GM21723 (cell line): ENCODE measurements around the gene NKX3-2.
A peak's percentile ranks its signal among the peaks of the same experiment; 100 is the strongest.

Experiments used
- ATAC-seq: cut with Tn5 transposase; IDR thresholded peaks from one replicate; pipeline ENCODE4 v1.9.1; 2021; ENCODE audit warnings: mild to moderate bottlenecking, moderate library complexity; ENCODE audit not compliant: unreplicated experiment

Gene NKX3-2

DNA sequence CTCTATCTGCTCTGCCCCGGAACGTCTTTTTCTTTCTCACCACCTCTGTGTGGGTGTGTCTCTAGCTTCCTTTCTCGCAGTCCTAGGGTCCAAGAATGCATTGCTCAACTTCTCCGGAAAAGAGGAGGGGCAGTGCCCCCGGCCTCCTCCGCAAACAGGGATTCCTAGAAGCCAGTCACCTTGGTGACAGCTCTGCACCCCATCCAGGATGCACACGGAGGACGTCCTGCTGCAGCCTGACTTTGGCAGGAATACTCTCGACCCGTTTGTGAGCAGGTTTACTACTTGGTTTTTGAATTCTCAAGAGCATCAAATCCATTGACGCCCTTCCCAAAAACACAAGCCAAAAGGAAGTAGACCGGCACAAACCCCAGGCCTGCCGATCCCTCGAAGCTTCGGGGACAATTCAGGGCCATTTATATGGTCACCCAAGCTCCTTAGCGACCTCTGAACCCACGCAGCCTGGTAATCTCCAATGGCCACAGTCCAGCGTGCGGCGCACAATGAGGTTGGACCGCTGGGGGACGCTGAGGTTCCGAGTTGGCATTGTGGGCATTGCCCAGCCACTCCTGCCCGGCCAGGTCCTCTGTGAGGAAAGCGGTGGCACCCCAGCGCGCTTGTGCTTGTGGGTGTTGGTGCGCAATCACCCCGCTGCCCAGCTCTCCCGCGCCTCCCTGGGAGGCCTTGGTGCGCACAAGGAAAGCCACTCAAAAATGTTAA is 9.8 kb downstream of the NKX3-2 start:
- ATAC-seq, result no peak

DNA sequence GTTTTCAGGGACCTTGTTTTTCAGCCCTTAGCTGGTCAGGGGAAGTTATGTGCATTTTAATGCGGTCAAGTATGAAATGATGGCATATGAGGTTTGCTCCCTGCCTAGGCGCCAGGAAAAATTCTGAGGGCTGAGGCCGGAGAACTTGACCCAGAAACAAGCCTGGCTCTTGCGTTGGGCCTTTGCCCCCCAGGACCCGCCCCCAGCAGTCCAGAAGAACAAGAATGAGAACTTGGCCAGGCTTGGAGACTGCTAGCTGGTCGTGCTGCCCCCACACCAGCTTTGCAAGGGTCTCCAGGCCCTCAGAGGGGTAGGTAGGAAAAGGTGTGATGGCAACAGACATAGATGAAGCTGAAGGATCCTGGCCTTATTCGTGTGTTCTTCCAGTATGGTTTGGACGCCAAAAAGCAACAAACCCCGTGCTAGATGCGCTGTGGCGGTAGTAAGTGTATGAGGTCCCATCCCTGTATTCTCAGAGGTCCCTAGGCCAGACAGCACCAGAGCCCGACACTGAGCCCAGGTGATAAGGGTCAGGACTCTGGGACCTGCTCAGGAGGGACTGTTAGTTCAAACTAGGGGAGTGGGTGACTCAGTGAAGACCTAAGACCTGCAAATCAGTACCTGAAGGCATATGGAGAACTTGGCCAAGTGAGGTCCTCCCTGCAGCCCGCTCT is 10.5 kb downstream of the NKX3-2 start:
- no peak for ATAC-seq

DNA sequence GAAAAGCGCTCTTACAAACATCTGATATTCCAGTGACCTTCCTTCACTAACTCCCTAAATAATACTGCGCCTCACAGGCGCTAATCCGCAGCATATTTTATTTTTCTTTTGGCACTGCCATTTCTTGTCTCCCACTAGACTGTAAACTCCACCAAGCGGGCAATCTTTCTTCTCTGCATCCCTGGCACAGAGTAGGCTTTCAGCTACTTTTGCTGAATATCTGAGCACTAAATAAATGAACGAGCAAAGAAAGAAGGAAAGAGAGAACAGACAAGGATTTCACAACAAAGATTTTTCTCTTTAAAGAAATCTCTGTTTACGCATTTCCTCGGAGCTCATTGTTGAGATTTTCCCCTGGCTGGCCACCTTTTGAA is 12.7 kb downstream of the NKX3-2 start:
- no peak for ATAC-seq

DNA sequence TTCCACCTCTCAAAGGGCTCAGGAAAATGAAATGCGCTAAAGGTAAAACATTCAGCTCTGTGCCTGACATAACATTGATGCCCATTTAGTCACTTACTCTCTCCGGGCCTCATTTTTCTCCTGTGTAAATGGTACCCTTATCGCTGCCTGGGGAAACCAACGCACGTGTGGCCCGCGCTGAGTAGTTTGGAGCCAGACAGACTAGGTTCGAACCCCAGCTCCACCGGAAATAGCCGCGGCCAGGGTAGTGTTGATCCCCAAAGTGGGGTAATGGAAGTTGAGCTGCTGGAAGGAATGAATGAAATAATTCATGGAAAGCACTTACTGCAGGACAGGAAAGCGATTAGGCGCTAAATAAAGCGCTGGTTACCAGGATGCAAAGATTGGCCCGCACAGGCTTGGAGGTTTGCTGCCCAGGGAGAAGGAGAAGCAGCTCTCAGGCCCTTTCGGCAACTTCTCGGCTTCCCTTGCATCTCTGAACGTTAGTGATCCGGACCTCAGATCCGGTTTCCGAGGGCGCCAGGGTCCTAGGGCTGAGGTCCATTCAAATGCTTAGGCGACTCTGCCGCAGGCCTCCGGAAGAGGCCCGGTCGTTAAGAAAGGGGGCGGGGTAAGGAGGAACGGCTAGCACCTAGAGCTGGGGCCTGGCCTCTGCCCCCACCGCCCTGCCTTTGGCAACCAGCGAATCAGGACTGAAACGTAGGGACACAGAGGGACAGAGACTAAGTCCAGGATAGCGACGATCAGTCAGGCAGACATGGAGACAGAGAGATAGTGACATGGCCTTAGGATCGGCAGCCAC is 13.3 kb downstream of the NKX3-2 start:
- no peak for ATAC-seq

DNA sequence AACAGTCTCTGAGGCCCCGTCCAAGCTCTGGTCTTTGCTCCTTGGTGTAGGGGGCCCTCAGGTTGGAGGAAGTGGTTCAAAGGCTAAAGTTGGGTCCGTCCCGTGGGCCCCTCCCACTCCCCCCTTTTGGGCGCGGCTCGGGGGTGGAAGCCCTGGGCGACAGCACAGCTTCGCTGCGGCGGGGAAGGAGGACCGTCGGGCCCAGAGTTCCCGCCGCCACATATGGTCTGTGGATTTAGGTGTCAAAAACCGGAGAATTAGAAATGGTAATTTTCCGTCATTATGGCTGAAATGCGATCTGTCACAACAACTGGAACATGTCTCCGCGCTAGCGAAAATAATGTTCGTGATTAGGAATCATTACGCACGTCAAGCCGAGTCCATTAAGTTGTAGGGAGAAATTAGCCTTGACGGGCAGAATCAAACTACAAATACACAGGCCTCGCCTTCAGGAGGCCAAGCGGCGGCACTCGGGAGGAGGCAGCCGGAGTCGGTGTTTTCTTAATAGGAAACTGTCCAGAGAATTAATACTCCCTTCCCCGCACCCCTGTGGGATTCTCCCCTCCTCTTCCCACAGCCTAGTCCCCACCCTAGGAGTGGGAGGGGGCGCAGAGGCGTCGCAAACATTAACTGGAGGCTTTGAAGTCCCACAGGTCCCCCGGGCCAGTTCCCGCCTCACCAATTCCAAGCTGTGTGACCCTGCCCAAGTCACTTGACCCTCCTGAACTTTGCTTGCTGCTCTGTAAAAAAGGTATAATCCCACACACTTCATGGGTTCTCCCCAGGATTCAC is 15.0 kb downstream of the NKX3-2 start:
- ATAC-seq, result no peak

DNA sequence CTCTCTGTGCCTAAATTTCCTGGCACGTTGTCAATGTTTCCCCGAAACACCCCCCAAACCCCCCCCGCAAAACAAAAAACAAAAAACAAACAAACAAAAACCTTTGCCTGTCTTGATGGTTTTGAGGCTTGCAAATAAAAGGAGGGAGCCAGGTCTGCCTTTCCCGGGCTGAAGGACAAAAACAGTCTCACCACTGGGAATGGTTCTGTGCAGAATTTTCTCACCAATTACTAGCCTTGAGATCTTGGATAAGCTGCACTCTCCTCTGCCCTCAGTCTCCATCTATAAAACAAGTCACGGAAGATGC is 15.5 kb downstream of the NKX3-2 start:
- no peak for ATAC-seq

- ATAC-seq, result peak; percentile 78
These were observed 16.1 kb downstream of the NKX3-2 start for GRCh38 chr4:13527981-13528820.

DNA sequence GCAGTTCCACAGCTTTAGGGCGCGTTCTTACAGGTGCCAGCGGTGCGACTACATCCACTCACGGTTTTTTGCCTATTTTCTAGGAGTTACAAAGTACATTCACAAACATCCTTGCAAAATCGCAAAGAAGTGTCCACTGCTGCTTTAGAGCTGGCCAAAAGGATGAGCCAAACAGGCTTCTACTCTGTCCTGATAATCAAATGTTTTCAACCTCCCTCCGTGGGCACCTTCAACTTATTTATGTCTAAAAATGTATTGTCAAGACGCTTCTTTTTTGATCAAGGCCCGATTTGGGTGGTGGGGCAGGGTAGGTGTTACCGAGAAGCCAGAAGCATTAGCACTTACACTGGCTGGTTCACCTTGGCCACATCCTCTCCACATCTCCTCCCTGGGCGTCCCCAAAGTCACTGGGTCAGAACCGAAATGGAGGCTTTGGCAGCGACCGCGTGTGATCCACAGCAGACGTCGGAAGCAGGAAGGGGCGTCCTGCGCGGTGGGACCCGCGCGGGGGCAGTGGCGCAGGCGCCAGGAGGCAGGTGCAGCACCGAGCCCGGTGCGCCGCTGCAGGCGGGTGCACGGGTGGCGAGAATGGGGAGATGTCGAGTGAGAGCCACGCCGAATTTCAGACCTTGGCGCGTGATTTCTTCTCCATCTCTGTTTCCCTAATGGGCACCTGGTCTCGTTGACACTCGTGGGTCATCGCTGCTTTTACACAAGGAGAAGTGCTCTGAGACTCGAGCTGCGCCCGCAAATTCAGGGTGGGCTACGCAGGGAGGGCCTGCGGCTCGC is 16.9 kb downstream of the NKX3-2 start:
- no peak for ATAC-seq

DNA sequence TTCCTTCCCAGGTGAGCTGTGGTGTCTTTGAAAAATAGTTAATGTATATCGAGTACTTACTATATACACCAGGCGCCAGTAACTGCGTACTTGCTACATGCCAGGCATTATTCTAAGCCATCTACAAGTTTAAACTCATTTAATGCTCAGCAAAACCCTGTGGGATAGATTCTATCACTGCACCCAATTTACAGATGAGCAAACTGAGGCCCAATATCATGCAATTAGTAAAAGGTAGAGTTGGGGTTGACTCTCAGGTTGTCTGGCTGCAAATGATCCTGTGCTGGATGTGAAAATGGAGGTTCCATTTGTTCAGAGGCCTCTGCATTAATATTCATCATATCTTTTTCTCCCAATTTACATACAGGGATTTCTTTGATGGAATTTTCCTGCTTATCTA is 17.6 kb downstream of the NKX3-2 start:
- ATAC-seq, result no peak

DNA sequence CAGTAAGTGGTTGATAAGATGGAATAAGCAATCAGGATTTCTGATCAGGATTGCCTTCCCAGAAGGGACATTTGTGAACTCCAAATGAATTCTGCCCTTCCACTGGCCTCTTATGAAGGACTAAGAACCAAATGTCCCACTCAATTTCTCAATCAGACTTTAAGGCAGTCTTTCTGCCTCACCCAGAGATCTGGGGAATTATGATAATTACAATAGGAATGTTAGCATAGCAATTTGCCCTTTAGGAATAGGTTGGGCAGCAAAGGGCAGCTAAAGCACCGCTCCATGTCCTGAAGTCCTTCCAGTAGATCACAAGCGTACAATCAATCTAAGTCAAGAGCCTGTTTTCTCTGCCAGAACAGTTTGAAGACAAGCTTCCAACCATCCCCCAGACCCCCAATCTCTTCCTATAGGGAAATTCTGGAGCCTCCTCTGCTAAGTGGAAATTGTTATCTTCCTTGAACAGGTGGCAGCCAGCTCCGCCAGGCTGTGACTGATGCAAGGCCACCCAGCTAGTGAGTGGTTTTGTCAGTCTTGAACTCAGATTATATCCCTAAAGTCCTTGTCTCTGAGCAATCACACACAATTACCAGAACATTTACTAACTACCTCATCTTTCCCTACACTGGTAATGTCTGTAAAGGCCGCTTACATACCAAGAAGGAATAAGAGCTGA is 18.6 kb downstream of the NKX3-2 start:
- no peak for ATAC-seq

DNA sequence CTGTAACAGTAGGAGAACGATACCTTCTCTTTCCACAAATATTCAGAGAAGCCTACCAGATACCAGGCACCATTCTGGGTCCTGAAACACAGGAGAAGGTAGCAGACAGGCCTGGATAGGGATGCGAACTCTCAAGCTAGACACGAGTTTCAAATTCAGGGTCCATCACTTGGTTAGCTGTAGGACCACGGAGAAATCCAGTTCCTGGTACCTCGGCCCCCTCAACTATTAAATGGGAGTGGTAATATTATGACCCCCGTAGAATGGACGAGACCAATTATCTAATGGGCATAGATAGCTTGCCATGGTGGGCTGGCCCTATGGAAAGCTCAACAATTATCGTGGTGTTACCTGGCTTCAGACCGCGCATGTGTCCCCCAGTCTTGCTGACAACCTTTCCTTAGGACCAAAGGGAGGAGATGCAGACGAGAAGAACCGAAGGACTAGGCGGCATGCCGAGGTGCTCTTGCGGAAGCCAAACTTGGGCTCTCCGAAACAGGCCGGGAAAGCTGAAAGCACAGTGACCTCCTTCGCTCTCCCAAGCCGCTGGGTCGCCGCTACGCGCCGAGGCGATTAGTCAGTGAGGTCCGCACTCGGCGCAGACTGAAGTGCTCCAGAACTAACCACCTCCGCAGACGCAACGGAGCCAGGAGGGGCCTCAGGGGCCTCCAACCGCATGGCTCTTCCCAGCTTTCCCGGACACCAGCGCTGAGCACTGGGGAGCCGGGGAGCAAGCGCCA is 19.6 kb downstream of the NKX3-2 start:
- no peak for ATAC-seq

- ATAC-seq, result no peak
These were observed 20.5 kb downstream of the NKX3-2 start for GRCh38 chr4:13523591-13524503.

- ATAC-seq, result no peak
These were observed 21.2 kb downstream of the NKX3-2 start for GRCh38 chr4:13523105-13523477.

DNA sequence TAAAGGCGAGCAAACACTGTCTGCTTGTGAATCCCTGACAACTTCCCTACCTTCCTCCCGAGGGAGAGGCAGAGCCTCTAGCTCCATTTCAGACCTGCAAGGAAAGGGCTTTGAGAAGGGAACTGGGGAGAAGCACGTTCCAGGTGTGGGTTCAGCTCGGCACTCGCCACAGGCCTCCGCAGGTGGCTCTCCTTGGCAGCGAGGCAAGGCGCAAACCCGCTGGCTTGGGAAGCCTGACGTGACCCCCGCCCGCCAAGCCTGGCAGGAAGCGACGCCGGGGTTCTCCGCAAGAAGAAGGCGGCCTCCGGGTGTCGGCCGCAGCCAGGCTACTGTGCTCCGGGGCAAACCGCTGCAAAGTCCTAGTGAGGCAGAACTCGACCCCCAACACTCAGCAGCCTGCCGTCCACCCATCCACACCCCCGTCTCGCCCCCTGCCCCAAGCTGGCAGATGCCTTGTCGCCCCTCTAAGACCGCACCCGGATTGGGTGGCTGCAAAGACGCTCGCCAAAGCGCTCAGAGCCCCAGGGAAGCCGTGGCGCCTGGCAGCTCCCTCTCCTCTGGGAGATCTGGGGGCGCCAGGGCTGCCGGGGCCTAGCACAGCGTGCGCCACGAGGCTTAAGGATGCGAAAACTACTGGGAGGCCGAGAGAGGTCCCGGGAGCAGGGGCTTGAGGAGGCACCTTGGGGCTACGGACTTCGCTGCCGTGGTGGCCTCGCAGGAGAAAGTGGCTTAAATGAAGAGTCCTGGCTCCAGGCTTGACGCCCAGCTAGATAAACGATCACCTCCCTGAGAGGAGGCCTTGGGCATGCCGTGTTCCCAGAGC is 21.8 kb downstream of the NKX3-2 start:
- no peak for ATAC-seq

GRCh38 chr4:13521047-13521446 is 23.3 kb downstream of the NKX3-2 start:
- ATAC-seq, result no peak

- no peak for ATAC-seq
These were observed 27.9 kb downstream of the NKX3-2 start for GRCh38 chr4:13516315-13516860.
